CD1c-positive myeloid dendritic cell (primary cell): Measurements from ENCODE around the gene FERMT3.

Experiments
- DNase-seq: peaks from one replicate; pipeline ENCODE4 v3.0.0-alpha.2; 2016; ENCODE audit errors: extremely low spot score

FERMT3 gene

DNA sequence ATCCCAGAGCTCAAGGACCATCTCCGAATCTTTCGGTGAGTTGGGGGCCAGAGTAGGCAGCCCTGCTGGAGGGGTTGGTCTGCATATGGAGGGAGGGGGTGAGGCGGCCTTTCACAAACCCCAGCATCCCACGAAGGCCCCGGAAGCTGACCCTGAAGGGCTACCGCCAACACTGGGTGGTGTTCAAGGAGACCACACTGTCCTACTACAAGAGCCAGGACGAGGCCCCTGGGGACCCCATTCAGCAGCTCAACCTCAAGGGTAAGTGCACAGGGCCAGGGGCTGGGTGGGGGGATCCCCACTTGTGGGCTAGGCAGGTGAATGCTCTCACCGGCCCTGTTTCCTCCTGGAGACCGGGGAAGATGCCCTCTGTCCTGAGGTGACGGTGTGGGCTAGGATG lies 13.2 kb downstream of the FERMT3 start:
- DNase-seq = no peak

DNA sequence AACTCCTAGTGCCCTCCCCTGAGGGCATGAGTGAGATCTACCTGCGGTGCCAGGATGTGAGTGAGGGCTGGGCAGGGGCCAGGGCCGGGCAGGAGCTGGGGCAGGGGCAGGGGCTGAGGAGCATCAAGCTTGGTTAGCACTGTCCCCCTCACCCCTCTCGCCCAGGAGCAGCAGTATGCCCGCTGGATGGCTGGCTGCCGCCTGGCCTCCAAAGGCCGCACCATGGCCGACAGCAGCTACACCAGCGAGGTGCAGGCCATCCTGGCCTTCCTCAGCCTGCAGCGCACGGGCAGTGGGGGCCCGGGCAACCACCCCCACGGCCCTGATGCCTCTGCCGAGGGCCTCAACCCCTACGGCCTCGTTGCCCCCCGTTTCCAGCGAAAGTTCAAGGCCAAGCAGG lies 13.8 kb downstream of the FERMT3 start:
- no peak for DNase-seq

DNA sequence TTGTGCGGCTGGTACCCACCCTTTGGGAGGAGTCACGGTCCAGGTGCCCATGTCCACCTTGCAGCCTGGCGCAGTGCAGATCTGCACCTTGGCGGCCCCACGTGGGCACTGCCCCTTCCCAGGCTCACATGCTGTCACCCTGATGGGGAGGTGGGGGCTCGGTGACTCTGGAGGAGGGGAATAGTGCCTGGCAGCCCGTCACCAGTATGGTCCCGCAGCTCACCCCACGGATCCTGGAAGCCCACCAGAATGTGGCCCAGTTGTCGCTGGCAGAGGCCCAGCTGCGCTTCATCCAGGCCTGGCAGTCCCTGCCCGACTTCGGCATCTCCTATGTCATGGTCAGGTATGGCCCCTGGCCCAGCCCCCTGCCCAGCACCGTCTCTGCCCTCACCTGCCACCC lies 14.3 kb downstream of the FERMT3 start:
- DNase-seq = no peak

DNA sequence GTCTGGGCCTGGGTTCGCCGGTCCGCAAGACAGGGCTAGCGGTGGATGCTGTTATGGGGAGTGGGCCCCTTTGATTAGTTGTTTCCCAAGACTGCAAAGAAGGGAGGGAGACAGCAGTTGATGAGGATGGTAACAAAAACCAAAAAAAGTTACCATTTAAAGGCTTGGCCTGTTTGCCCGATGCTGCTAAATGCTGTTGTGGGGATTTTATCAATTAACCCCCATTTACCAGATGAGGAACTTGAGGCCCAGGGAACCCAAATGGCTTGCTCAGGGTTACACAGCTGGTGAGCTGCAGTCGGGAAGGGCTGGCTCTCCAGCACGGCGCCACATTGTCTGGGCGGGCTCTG lies 16.1 kb downstream of the FERMT3 start:
- DNase-seq = no peak

DNA sequence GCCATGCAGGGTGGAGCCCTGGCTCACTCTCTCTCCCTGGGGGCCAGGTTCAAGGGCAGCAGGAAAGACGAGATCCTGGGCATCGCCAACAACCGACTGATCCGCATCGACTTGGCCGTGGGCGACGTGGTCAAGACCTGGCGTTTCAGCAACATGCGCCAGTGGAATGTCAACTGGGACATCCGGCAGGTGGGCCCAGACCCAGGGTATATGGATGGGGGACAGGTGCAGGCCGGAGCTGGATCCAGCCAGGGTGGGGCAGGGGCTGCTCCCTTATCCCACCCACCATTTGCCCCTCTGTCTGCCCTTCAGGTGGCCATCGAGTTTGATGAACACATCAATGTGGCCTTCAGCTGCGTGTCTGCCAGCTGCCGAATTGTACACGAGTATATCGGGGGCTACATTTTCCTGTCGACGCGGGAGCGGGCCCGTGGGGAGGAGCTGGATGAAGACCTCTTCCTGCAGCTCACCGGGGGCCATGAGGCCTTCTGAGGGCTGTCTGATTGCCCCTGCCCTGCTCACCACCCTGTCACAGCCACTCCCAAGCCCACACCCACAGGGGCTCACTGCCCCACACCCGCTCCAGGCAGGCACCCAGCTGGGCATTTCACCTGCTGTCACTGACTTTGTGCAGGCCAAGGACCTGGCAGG lies 16.6 kb downstream of the FERMT3 start:
- no peak for DNase-seq

DNA sequence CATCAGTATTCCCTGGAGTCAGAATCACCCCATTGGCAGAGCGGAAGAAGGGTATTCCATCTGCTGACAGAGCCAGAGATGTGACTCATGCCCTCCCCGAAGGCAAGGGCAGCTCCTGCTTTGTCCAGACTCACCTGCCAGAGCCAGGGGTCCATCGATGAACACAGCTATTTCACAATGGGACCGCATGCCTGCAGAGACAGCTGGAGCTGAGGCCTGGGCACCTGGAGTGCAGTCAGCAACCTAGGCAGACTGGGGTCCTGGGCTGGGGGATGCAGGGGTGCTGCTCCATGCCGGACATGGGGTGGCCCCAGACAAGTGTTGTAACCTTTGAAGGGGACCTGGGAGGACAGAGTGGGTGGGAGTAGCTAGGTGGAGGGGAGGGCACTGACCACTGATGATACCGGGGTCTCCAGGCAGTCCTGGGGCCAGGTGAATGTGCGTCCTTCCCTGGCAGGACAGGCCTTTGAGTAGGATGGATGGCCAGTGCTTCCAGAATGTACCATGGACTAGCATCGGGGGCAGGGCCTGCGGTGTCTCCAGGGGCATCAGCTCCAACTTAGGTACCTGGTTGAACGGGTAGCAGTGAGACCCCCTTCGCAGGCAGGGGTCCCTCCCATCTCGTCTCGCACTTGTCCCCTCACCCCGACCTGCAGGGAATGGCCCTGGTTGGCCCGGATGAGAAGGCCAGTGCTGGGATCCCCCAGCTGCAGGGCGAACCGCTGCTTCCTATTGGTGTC lies 17.8 kb downstream of the FERMT3 start:
- no peak for DNase-seq

DNA sequence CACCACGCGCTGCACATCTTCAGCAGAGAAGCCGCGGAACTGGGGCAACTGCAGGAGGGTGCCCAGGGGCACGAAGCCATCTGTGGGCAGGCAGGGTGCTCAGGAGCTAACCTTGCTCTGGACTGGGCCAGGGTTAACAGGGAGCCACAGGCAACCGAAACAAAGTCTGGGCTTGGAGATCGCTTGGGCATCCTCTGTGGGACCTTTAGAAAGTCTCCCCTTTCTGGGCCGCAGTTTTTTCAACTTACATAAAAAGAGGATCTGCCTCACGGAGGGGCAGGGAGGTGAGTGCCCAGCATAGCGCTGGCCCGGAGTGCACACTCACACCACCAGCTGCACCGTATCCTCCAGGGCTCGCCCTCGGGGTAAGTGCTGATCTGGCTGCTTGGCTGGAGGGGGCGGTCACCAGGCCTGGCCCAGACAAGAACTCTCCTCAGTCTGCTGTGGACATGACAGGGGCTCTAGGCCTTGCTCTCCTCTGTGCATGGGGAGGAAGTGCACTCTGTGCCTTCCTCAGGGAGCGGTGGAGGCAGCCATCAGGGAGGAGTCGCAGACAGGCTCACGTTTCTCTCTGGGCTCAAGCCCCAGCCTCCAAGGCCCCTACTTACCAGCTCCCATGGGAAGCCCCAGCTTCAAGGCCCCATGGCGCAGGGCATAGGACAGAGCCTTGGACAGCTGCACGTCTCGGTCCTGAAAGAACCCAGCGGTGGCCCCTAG lies 18.5 kb downstream of the FERMT3 start:
- peak; percentile 28 for DNase-seq

DNA sequence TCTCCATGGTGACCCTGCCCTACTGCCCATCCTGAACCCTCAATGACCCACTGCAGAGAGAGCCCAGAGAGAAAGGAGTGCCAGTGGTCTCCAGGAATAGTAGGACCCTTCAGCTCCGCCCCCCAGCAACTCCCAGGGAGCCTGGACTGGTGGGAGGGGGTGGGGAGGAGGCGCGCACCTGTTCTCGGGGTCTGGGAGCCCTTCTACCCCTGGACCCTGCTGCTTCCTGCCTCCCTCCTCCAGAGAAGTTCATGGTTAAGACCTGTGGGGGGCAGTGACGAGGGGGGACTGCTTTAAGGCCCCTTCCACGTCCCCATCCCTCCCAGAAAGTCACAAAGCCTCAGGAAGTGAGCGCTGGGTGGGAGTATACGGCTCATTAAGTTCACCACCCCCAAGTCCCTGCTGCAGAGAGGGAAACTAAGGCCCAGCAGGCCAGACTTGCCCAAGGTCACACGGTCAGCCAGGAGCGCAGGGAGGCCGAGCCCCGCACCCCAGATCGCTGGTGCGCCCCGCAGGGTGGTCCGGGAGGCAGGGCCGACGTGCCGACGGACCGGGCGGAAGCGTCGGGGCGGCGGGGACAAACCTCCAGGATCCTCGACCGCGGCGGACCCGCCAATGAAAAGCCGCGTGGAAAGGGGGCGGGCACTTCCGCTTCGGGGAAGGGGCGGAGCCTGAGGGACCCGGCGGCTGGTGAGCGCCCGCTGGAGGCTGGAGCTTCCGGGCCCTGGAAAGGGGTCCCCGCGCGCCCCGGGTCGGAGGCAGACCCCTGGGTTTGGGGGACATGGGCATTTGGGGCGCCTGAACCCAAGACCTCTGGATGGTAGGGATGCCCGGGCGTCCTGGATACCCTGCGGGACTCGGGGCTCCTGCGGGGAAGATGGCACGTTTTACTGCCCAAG lies 19.3 kb downstream of the FERMT3 start, which contains the start of the genes NUDT22 and TRPT1:
Gene NUDT22, plus strand, starts transcription at position 667 of the 899 bp plus-strand sequence. CDS start 379 bp downstream, outside the sequence.
Gene TRPT1, minus strand, starts transcription at position 579 of the 899 bp plus-strand sequence. Its CDS starts 326 bp downstream, at position 253.
- peak; percentile 96 for DNase-seq

DNA sequence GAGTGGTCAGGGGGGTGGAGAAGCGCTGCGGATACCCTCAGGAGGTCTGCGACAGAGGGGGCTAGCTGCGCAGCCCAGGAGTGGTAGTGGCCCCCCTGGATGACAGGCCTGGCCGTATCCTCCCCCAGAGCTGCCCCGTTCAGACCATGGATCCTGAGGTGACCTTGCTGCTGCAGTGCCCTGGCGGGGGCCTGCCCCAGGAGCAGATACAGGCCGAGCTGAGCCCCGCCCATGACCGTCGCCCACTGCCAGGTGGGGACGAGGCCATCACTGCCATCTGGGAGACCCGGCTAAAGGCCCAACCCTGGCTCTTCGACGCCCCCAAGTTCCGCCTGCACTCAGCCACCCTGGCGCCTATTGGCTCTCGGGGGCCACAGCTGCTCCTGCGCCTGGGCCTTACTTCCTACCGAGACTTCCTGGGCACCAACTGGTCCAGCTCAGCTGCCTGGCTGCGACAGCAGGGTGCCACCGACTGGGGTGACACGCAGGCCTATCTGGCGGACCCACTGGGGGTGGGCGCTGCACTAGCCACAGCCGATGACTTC lies 20.1 kb downstream of the FERMT3 start:
- DNase-seq = peak; percentile 89

DNA sequence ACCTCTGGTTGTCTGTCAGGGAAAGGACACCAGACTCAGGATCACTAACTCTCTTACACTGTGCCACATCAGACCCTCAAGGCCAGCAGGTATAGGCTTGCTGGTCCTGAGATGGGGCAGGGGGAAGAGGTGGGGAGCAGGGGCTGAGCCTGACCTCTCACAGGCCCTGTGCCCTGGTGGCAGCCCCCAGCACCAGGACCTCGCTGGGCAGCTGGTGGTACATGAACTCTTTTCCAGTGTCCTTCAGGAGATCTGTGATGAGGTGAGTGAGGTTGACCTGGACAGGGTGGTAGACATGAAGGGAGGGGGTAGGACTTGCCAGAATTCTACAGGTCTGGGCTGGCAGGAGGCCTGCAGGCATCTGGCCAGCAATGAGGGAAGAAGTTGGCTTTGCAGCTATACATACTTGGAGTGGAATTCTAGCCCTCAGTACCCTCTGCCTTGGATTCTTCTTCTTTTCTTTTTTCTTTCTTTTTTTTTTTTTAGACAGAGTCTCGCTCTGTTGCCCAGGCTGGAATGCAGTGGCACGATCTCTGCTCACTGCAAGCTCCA lies 21.0 kb downstream of the FERMT3 start:
- DNase-seq = no peak

DNA sequence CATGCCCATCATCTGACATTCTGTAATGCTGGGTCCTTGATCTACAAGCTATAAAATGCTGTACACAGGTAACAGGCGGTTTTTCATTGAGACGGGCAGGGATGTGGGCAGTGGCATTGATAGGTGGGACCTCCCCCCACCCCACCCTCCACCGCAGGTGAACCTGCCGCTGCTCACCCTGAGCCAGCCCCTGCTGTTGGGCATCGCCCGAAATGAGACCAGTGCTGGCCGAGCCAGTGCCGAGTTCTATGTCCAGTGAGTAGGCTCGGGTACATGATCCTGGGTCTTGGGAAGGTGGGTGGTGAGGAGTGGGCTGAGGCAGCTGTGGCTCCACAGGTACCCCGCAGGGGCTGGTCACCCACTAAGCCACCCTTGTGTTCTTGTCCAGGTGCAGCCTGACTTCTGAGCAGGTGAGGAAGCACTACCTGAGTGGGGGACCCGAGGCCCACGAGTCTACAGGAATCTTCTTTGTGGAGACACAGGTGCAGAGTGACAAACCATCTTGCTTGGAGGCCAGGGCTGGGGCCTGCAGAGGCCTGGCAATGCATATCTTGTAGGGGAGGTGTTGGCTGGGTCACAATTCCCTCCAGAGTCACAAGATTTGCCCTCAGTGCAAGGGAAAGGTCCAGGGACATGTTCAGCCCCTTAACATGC lies 22.7 kb downstream of the FERMT3 start:
- no peak for DNase-seq

DNA sequence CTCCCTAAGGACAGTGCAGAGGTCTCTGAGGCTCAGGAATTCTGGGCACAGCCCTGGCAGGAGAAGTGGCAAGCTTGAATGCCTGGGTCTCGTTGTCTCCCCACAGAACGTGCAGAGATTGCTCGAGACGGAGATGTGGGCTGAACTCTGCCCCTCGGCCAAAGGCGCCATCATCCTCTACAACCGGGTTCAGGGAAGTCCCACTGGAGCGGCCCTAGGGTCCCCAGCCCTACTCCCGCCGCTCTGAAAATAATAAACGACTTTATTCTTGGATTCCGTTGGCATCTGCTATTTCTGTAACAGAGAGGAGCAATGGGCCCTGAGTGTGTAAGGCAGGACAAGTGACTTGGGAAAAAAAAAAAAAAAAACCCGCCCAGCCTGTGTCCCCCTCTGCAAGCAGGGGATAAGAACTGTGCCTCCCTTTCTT lies 23.2 kb downstream of the FERMT3 start:
- no peak for DNase-seq

DNA sequence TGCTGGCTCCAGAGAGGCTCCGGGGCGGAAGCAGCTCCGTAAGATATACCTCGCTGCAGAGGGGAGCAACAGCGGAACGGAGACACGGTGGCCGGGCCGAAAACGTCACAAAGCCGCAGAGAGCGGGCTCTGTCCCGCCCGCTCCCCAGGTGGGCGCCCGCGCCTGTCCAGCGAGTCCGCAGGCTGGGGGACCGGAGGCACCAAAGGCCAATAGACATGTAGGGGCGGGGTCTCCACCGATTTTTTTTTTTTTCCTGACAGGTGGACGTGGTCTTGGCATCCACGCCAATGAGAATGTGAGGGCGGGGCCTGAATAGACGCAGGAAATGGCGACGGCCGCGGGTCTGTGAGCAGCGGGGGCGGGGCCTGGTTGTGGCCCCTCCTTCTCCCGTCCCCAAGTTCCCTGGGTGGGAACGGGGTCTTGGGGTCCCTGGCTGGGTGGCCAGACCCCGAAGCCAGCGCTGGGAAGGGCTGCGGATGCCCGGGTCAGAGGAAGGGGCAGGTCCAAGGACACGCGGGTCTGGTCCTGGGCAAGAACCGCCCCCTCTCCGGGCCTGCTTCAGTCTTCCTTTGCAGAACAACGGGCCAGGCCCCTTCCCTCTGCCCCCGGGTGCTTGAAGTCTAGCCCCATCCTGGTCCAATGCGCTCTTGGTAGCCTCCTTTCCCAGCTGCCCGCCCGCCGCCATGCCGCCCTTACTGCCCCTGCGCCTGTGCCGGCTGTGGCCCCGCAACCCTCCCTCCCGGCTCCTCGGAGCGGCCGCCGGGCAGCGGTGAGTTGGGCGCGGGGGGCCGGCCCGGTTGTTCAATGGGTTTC lies 23.9 kb downstream of the FERMT3 start, which contains the start of gene DNAJC4:
Gene DNAJC4, plus strand, starts transcription at position 378 of the 814 bp plus-strand sequence. Its CDS starts 307 bp downstream, at position 685.
- peak; percentile 85 for DNase-seq

DNA sequence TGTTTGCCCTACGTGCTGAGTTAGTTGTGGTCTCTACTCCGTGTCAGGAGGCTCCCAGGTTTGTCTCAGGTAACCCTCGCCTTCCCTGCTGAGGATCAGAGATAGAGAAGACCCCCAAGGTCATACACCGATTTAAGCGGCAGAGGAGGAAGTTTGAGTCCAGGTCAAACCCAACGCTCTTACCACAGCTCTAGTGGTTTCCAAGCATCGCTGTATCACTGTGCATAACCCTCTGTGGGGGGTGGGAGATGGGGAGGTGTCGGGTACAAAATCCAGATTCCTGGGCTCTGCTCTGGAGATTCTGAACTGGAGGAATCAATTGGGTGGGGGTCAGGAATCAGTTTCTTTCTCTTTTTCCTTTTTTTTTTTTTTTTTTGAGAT lies 24.5 kb downstream of the FERMT3 start:
- DNase-seq = peak; percentile 32

DNA sequence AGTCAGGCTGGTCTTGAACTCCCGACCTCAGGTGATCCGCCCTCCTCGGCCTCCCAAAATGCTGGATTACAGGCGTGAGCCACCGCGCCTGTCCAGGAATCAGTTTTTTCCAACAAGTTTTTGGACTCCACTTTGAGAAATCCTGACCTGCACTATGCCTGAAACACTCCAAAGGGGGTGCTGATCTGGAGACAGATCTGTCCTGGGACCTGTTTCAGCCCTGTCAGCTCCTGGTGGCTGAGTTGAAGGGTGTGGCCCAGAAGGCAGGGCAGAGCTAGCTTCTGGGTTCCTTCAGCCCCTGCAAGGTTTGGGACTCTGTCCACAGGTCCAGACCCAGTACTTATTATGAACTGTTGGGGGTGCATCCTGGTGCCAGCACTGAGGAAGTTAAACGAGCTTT lies 25.0 kb downstream of the FERMT3 start:
- DNase-seq = no peak

DNA sequence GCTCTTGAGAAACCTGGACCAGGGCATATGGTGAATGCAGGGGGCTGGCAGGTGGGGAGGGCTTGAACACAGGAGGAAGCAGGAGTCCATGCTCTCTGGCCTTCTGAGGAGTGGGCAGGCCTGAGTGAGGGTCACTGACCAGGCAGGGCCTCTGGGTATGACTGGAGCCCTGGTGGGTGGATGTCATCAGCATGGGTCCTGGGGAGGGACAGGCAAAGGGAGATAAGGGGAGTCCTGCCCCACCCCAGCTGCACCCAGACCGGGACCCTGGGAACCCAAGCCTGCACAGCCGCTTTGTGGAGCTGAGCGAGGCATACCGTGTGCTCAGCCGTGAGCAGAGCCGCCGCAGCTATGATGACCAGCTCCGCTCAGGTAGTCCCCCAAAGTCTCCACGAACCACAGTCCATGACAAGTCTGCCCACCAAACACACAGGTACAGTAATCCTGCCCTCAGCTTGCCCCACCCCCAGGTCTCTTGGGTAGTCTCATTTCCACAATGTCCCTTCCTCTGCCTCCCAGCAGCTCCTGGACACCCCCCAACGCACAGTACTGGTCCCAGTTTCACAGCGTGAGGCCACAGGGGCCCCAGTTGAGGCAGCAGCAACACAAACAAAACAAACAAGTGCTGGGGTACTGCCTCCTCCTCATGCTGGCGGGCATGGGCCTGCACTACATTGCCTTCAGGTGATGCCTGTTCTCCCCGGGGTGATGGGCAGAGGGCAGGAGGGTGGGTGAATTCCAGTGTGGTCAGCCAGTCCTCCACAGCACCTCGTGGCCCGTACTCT lies 25.9 kb downstream of the FERMT3 start:
- DNase-seq = no peak

DNA sequence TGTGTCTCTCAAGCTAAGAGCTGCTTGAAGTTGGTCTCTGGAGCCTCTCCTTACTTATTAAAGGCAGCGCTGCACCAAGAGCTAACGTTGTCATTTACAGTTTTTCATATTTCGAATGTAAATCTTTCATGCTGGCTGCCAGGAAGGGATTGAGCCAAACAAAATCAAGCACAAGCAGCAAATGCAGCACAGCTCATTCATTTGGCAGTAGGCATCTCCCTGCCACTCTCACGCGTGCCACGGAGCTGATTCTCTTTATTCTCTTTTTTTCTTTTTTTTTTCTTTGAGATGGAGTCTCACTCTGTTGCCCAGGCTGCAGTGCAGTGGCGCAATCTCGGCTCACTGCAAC lies 26.4 kb downstream of the FERMT3 start:
- DNase-seq = no peak

DNA sequence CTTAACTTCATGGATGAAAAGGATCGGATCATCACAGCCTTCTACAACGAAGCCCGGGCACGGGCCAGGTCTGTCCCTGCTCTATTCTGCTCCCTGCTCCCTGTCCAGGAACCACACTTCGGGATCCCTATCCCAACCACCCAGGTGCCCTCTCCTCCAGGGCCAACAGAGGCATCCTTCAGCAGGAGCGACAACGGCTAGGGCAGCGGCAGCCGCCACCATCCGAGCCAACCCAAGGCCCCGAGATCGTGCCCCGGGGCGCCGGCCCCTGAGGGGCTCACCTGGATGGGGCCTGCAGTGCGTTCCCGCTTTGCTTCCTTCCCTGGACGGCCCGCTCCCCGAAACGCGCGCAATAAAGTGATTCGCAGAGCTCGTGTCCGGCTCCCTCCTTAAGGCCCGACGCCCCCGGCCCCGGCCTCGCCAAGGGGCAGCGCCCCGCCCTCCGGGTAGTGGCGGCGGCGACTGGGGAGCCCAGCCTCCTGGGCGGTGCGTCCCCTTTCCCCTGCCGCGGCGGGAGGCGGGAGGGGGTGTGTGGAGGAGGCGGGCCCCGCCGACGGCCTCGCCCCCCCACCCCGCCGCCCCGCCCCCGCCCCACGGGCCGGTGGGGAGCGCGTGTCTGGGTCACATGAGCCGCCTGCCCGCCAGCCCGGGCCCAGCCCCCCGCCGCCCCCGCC lies 27.5 kb downstream of the FERMT3 start, which contains the start of gene VEGFB:
Gene VEGFB, plus strand, starts transcription at position 672 of the 674 bp plus-strand sequence. CDS start 250 bp downstream, outside the sequence.
- DNase-seq = peak; percentile 57
